Muscle layer of colon (tissue), 2 donors: ENCODE data around the gene AIFM1.

ENCODE experiments used
- H3K27ac ChIP-seq: one replicate; pipeline ENCODE4 v1.7.0; 2013; ENCODE audit warnings: low read depth, mild to moderate bottlenecking, low read length, moderate library complexity
- H3K27me3 ChIP-seq, 2 donors: one replicate each; pipeline ENCODE4 v1.7.0; 2013; ENCODE audit warnings: low read length in 2 of 2, mild to moderate bottlenecking in 2 of 2; ENCODE audit not compliant: insufficient read depth in 2 of 2, control insufficient read depth in 1 of 2
- H3K36me3 ChIP-seq: one replicate; pipeline ENCODE4 v1.7.0; 2013; ENCODE audit warnings: mild to moderate bottlenecking, low read length; ENCODE audit not compliant: insufficient read depth
- H3K4me1 ChIP-seq: one replicate; pipeline ENCODE4 v1.7.0; 2013; ENCODE audit warnings: mild to moderate bottlenecking, low read length; ENCODE audit not compliant: insufficient read depth
- H3K4me3 ChIP-seq, 2 donors: one replicate each; pipeline ENCODE4 v1.7.0; 2013; ENCODE audit warnings: low read length in 2 of 2, low read depth in 1 of 2, mild to moderate bottlenecking in 1 of 2, moderate library complexity in 1 of 2
- H3K9ac ChIP-seq: one replicate; pipeline ENCODE4 v1.7.0; 2013; ENCODE audit warnings: low read length
- H3K9me3 ChIP-seq: one replicate; pipeline ENCODE4 v1.7.0; 2013; ENCODE audit warnings: mild to moderate bottlenecking, low read length
- donor health status: abdominal sarcoma.
- donor health status: Adenocarcinoma of cecum.

The AIFM1 gene

GRCh38 chrX:130179579-130180215, 14.1 kb upstream of the AIFM1 start:
- no peaks in the 10 kb centered on the region for H3K36me3 ChIP-seq

GRCh38 chrX:130179170-130179569, 13.5 kb upstream of the AIFM1 start:
- Histone ChIP-seq H3K4me3 (no peak overlapping the region), H3K27me3 (no peaks in the 10 kb centered on the region), H3K9me3 (no peaks in the 10 kb centered on the region), H3K36me3 (no peaks in the 10 kb centered on the region), H3K4me1 (no peaks in the 10 kb centered on the region), H3K9ac (no peak overlapping the region), H3K27ac (no peak overlapping the region)

More at GRCh38 chrX:130179579-130180215, 14.1 kb upstream of the AIFM1 start:
- H3K4me1 ChIP-seq: no peaks in the 10 kb centered on the region
- no peaks in the 10 kb centered on the region for H3K27me3 ChIP-seq
- H3K9ac ChIP-seq: no peak overlapping the region
- no peaks in the 10 kb centered on the region for H3K9me3 ChIP-seq
- H3K27ac ChIP-seq: no peak overlapping the region
- H3K4me3 ChIP-seq: no peak overlapping the region

- H3K4me3 ChIP-seq: no peak overlapping the region
- H3K9ac ChIP-seq: no peak overlapping the region
- peaks cover 0 to 6% of the 10 kb centered on the region in 2 donors for H3K27me3 ChIP-seq
- no peaks in the 10 kb centered on the region for H3K9me3 ChIP-seq
- no peaks in the 10 kb centered on the region for H3K4me1 ChIP-seq
- no peak overlapping the region for H3K27ac ChIP-seq
- H3K36me3 ChIP-seq: no peaks in the 10 kb centered on the region
These were observed 11.3 kb upstream of the AIFM1 start for GRCh38 chrX:130176942-130177341.

GRCh38 chrX:130176354-130176776, 10.7 kb upstream of the AIFM1 start:
- no peaks in the 10 kb centered on the region for H3K36me3 ChIP-seq
- no peak overlapping the region for H3K9ac ChIP-seq
- H3K27ac ChIP-seq: no peak overlapping the region
- H3K4me3 ChIP-seq: no peak overlapping the region
- no peaks in the 10 kb centered on the region for H3K4me1 ChIP-seq
- H3K27me3 ChIP-seq: peaks cover 0 to 6% of the 10 kb centered on the region in 2 donors
- H3K9me3 ChIP-seq: no peaks in the 10 kb centered on the region

GRCh38 chrX:130174937-130175336, 9.3 kb upstream of the AIFM1 start:
- Histone ChIP-seq H3K9ac (no peak overlapping the region), H3K27ac (no peak overlapping the region), H3K9me3 (no peaks in the 10 kb centered on the region), H3K27me3 (peaks cover 0 to 11% of the 10 kb centered on the region in 2 donors), H3K4me1 (no peaks in the 10 kb centered on the region), H3K4me3 (no peak overlapping the region), H3K36me3 (no peaks in the 10 kb centered on the region)

GRCh38 chrX:130174045-130174704, 8.5 kb upstream of the AIFM1 start:
- no peaks in the 10 kb centered on the region for H3K9me3 ChIP-seq
- no peaks in the 10 kb centered on the region for H3K4me1 ChIP-seq
- no peaks in the 10 kb centered on the region for H3K36me3 ChIP-seq
- peaks cover 0 to 11% of the 10 kb centered on the region in 2 donors for H3K27me3 ChIP-seq
- no peak overlapping the region for H3K4me3 ChIP-seq
- H3K9ac ChIP-seq: no peak overlapping the region
- no peak overlapping the region for H3K27ac ChIP-seq

GRCh38 chrX:130173190-130173895, 7.7 kb upstream of the AIFM1 start:
- Histone ChIP-seq H3K27ac (no peak overlapping the region), H3K4me1 (no peaks in the 10 kb centered on the region), H3K4me3 (no peak overlapping the region), H3K27me3 (peaks cover 0 to 11% of the 10 kb centered on the region in 2 donors), H3K36me3 (no peaks in the 10 kb centered on the region), H3K9me3 (no peaks in the 10 kb centered on the region), H3K9ac (no peak overlapping the region)

- Histone ChIP-seq H3K9me3 (no peaks in the 10 kb centered on the region), H3K4me3 (peak overlapping the region; percentile 52 to 53), H3K27me3 (peaks cover 0 to 11% of the 10 kb centered on the region in 2 donors), H3K36me3 (no peaks in the 10 kb centered on the region), H3K9ac (no peak overlapping the region), H3K27ac (no peak overlapping the region), H3K4me1 (no peaks in the 10 kb centered on the region)
These were observed 6.6 kb upstream of the AIFM1 start for GRCh38 chrX:130172127-130172845.

GRCh38 chrX:130171446-130172126, 5.9 kb upstream of the AIFM1 start, which contains the start of gene RAB33A:
TSS of gene RAB33A (plus strand) at chrX:130171962. CDS start at chrX:130172063, 101 bp downstream.
- Histone ChIP-seq H3K4me1 (peaks cover 7% of the 10 kb centered on the region), H3K27me3 (peaks cover 0 to 11% of the 10 kb centered on the region in 2 donors), H3K9ac (no peak within 1 kb of the TSS), H3K4me3 (peak within 1 kb of the TSS; percentile 52 to 53), H3K36me3 (no peaks in the 10 kb centered on the region), H3K27ac (no peak within 1 kb of the TSS), H3K9me3 (no peaks in the 10 kb centered on the region)

GRCh38 chrX:130170752-130171445, 5.3 kb upstream of the AIFM1 start:
- Histone ChIP-seq H3K9me3 (no peaks in the 10 kb centered on the region), H3K4me3 (peak overlapping the region; percentile 52 to 53), H3K4me1 (peaks cover 7% of the 10 kb centered on the region), H3K27me3 (peaks cover 0 to 11% of the 10 kb centered on the region in 2 donors), H3K36me3 (no peaks in the 10 kb centered on the region), H3K9ac (no peak overlapping the region), H3K27ac (no peak overlapping the region)
